Measurements from ENCODE around the gene EGFL8.
"Not testable (repeated sequence)": the region's sequence is repeated elsewhere in the genome, so short reads cannot be mapped to it uniquely, and the experiment has no call there.

EGFL8 gene

GRCh38 chr6:32195902-32196681 lies 31.7 kb downstream of the EGFL8 start:
- peak; percentile 70 for DNase-seq (ENCODE audit: low read depth)

- no peak for DNase-seq (ENCODE audit: low read depth)
These were observed 32.6 kb downstream of the EGFL8 start for GRCh38 chr6:32196682-32197616.

GRCh38 chr6:32198345-32198696 lies 33.9 kb downstream of the EGFL8 start:
- no peak for DNase-seq (ENCODE audit: low read depth)

GRCh38 chr6:32198866-32199265 lies 34.5 kb downstream of the EGFL8 start:
- DNase-seq (ENCODE audit: low read depth): no peak

GRCh38 chr6:32200711-32201475 lies 36.5 kb downstream of the EGFL8 start:
- DNase-seq (ENCODE audit: low read depth): no peak

GRCh38 chr6:32202186-32202585 lies 37.8 kb downstream of the EGFL8 start:
- DNase-seq (ENCODE audit: low read depth): no peak

- no peak for DNase-seq (ENCODE audit: low read depth)
These were observed 39.3 kb downstream of the EGFL8 start for GRCh38 chr6:32203426-32204267.

GRCh38 chr6:32204268-32204715 lies 39.9 kb downstream of the EGFL8 start:
- DNase-seq (ENCODE audit: low read depth): no peak

GRCh38 chr6:32208996-32209395 lies 44.6 kb downstream of the EGFL8 start:
- no peak for DNase-seq (ENCODE audit: low read depth)

- no peak for DNase-seq (ENCODE audit: low read depth)
These were observed 45.8 kb downstream of the EGFL8 start for GRCh38 chr6:32210191-32210601.

- not testable (repeated sequence) for DNase-seq (ENCODE audit: low read depth)
These were observed 47.0 kb downstream of the EGFL8 start for GRCh38 chr6:32211432-32211831.

GRCh38 chr6:32212076-32212760 lies 47.8 kb downstream of the EGFL8 start:
- no peak for DNase-seq (ENCODE audit: low read depth)

- DNase-seq (ENCODE audit: low read depth): no peak
These were observed 49.3 kb downstream of the EGFL8 start for GRCh38 chr6:32213649-32214048.

- no peak for DNase-seq (ENCODE audit: low read depth)
These were observed 49.7 kb downstream of the EGFL8 start for GRCh38 chr6:32214126-32214525.

GRCh38 chr6:32215617-32216016 lies 51.2 kb downstream of the EGFL8 start:
- DNase-seq (ENCODE audit: low read depth): no peak

GRCh38 chr6:32216285-32216684 lies 51.9 kb downstream of the EGFL8 start:
- no peak for DNase-seq (ENCODE audit: low read depth)

- no peak for DNase-seq (ENCODE audit: low read depth)
These were observed 52.6 kb downstream of the EGFL8 start for GRCh38 chr6:32216998-32217397.

Measured in fibroblast of the conjunctiva (primary cell).